NOMO-1 treated with dmso at 0.1 percent for 144 hours (cell line): ENCODE data around the gene PFKP.
"Not testable (repeated sequence)": the region's sequence is repeated elsewhere in the genome, so short reads cannot be mapped to it uniquely, and the experiment has no call there.

ENCODE experiments used
- DNase-seq: peaks from one replicate; lab custom pipeline; 2025; ENCODE audit not compliant: unreplicated experiment; lab: John Stamatoyannopoulos, UW

PFKP gene

GRCh38 chr10:3046981-3047547, 20.3 kb upstream of the PFKP start:
- no peak for DNase-seq

- no peak for DNase-seq
These were observed 19.8 kb upstream of the PFKP start for GRCh38 chr10:3047596-3047995.

GRCh38 chr10:3048119-3049019, 19.0 kb upstream of the PFKP start:
- no peak for DNase-seq

GRCh38 chr10:3051692-3052091, 15.7 kb upstream of the PFKP start:
- no peak for DNase-seq

GRCh38 chr10:3053155-3053554, 14.2 kb upstream of the PFKP start:
- DNase-seq: no peak

- no peak for DNase-seq
These were observed 13.0 kb upstream of the PFKP start for GRCh38 chr10:3054183-3054850.

DNA sequence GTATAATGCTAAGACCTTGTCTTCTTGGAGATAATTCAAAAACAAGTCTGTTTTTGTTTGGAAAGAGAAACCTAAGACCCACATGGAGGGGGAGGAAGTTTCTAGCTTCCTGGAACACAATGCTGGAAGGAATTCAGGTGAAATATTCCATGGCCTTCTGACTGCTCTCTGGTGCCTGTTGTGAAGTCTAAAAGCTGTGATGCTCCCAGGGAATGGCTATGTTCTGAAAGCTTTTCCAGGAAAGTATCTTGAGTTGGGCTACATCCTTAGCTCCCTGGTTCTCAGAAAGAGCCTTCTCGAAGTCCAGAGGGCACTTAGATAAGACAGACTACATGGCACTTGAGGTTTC, 12.5 kb upstream of the PFKP start:
- DNase-seq: no peak

DNA sequence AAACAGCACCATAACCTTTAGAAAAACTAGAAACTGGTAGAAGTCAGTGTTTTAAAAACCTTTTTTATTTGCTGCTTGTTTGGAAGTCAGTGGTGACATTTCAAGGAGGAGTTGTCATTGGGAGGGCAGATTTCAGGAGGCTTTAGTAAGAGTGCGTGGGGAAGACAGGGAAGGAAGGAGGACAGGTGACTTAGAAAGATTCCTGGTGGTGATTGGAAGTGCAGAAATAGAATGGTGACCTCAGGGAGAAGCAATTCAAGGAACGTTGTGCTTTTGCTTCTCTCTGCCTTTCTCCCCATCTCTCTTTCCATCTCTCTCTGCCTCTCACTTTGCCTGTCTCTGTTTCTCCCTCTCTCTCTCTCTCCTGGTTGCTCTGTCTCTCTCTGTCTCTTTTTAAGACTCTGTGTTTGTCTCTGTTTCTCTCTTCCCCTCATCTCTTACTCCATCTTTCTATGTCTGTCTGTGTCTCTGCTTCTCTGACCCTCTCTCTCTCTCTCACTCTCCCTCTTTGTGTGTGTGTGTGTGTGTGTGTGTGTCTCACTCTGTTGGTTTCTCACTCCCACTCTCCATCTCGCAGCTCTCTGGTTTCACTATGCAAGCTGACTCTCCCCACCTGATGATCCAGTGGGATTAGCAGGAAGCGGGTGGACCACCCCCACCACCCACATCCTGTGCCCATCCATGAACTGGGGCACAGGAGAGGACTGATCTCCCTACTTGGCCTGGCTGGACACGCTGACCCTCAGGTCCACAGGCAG, 10.9 kb upstream of the PFKP start:
- DNase-seq: no peak

DNA sequence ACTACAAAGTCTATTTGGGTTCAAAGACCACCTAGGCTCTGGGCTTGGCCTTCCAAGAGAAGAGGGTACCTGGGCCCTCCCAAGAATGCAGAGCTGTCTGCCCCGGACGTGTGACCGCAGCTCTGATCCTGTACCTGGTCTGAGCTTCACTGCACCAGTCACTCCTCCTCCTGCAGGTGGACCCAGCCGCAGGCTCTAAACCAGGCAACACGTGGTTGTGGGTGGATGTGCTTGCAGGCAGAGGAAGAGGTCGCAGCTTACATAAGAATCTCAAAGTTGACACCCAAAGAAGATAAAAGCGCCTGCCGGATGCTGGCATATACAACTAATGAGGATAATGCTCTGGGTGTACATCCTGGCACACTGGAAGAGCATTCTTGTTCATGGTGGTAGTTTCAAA, 9.4 kb upstream of the PFKP start:
- no peak for DNase-seq

GRCh38 chr10:3059974-3060373, 7.4 kb upstream of the PFKP start:
- DNase-seq: no peak

DNA sequence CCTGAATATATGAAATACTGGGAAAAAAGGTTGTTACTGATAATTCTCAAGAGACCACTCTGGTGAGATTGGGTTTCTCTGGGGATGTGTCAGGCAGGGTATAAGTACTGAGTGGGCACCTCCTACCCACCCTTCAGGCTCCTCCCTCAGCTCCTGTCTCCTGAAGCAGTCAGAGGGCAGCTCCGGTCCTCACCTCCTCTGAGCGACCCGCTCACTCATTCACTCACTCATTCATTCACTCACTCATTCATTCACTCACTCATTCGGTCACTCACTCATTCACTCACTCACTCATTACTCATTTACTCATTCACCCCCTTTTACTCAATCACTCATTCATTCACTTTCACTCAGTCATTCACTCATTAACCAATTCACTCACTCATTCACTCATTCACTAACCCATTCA, 6.9 kb upstream of the PFKP start:
- no peak for DNase-seq

GRCh38 chr10:3061323-3061898, 5.9 kb upstream of the PFKP start:
- not testable (repeated sequence) for DNase-seq

DNA sequence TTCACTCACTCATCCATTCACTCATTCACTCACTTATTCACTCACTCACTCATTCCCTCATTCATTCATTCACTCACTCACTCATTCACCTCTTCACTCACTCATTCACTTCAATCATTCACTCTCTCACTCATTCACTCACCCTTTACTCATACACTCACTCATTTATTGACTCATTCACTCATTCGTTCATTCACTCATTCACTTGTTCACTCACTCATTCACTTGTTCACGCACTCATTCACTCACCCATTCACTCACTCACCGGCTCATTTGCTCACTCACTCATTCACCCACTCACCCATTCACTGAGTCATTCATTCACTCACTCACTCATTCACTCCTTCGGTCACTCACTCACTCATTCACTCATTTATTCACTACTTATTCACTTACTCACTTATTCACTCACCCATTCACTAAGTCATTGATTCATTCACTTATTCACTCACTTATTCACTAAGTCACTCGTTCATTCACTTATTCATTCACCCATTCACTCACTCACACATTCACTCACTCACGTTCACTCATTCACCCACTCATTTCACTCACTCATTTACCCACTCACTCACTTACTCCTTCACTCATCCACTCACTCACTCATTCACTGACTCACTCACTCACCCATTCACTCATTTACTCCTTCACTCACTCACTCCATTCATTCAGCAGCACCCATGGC, 4.7 kb upstream of the PFKP start:
- no peak for DNase-seq

DNA sequence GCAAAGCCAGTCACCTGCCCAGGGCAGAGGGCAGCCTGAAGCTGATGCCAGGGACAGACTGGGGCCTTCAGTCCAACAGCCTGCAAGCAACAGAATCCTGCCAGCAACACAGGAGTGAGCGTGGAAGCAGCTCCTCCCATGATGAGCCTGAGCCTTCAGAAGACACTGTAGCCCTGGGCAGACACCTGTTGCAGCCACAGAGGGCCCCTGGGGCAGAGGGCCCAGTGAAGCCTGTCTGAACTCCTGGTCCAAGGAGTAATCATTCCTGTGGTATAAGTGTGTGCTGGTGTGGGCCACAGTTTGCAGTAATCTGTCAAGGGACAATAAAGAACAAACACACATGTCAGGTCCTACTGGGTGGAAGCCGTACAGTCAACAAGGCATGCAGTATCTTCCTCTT, 2.9 kb upstream of the PFKP start:
- DNase-seq: no peak

DNA sequence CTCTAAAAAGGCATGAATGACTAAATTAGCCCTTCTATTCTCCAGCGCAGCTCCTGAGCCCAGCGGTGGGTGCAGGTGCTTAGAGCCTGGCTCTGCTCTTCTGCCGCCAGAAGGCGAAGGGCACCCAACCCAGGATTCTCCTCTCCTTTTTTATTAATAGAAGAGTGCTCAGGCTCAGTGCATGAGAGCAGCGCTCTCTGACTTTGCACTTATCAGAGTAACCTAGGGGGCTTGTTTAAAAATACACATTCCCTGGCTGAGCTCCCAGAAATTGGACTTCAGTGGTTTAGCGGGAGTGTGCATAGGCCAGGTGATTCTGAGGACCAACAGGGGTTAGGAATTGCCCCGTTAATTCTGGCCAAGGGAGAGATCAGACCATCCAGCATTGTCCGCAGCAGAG, 1.7 kb upstream of the PFKP start:
- no peak for DNase-seq

GRCh38 chr10:3066317-3067117, 831 bp upstream of the PFKP start:
- no peak for DNase-seq

GRCh38 chr10:3067859-3068179, 471 bp downstream of the PFKP start:
- DNase-seq: no peak

DNA sequence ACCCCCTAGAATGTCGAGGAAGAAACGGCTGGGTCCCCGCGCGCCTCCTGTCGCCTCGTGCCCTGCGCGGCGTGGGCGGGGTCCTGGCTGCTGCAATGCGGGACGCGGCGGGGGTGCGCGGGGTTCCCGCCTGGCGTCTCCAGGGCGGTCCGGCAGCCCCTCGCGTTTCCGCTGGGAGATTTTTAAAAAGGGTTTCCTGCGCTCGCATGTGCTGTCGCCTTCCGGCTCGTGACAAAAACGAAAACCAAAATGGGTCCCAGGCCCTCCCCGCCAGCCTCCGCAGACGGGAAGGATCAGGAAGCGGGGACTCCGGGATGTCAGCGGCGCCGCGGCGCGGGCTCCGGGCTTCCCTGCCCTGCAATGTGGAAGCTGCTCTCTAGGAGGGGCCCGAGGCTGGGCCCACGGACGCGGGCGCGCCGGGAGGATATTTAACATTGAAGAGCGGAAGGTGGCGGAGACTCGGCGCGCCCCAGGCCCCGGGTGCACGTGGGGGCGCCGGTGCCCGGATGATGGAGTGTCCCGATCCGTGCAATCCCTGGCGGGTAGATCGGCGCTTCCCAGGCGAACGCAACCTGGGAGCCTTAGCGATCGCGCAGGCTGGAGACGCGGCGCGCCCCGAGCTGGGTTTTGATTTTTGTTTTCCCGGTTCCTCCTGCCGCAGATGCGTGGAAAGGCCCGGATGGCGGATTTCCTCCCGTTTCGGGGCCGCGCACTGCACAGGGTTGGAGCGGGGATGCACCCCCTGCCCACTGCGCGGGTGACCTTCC, 1.0 kb downstream of the PFKP start:
- DNase-seq: peak; percentile 56
